Adrenal gland (tissue), 12 donors: ENCODE data around the gene ZNF700. TPM values are rescaled to one million over a fixed set of nuclear protein-coding genes. Genes with fewer than 3 reads are reported as not detected.

Experiments used
- DNase-seq, 7 donors: peaks; one replicate each; pipeline ENCODE4 v3.0.0-alpha.2; 2019 to 2020
- H3K27ac ChIP-seq, 5 donors: fragments of 200-600 bp; sonication (generic) in 4 of 5; 1 replicate in 3 of 5; 2 replicates in 2 of 5; pipeline versions ENCODE4 v1.5.1 to v1.8.0; 2016 to 2020; ENCODE audit warnings: mild to moderate bottlenecking in 1 of 5
- H3K27me3 ChIP-seq: fragments of 200-600 bp; 2 replicates; pipeline ENCODE4 v1.8.0; 2021
- H3K36me3 ChIP-seq, 2 donors: fragments of 200-600 bp; replicated peaks in 1 of 2; 1 replicate in 1 of 2; 2 replicates in 1 of 2; pipeline versions ENCODE4 v1.5.1 to v1.8.0; 2018 to 2022
- H3K4me1 ChIP-seq, 2 donors: fragments of 200-600 bp; replicated peaks in 1 of 2; 1 replicate in 1 of 2; 2 replicates in 1 of 2; pipeline versions ENCODE4 v1.5.1 to v1.8.0; 2018 to 2021
- H3K4me3 ChIP-seq, 4 donors: fragments of 200-600 bp; sonication (generic) in 3 of 4; one replicate each; pipeline ENCODE4 v1.5.1; 2016 to 2018
- H3K9me3 ChIP-seq, 3 donors: fragments of 200-600 bp; sonication (generic) in 1 of 3; replicated peaks in 1 of 3; 1 replicate in 2 of 3; 2 replicates in 1 of 3; pipeline versions ENCODE4 v1.5.1 to v1.8.0; 2016 to 2021
- POLR2A ChIP-seq, 2 donors: fragments of 450-650 bp; IDR thresholded peaks; one replicate each; pipeline ENCODE4 v1.6.1; 2017; ENCODE audit warnings: antibody characterized with exemption in 2 of 2, mild to moderate bottlenecking in 2 of 2, moderate library complexity in 1 of 2
- WGBS, 4 donors: extraction: QIAGEN DNeasy Blood & Tissue Kit in 2 of 4; methylation state at CpG; one replicate each; pipeline versions ENCODE4 v1.1.5 to v1.1.7; 2013 to 2017; 5-methylcytosine and 5-hydroxymethylcytosine counted together
- intact Hi-C, 2 donors: fragments of 100-400 bp; cut with DNase I; formaldehyde crosslinking; loops; one replicate each; pipeline versions ENCODE4 v1.14.1 to v1.15.0; 2022 to 2023
- polyA plus RNA-seq, 3 donors: library from polyadenylated mRNA; stranded (reverse); fragments of 200-250 nt in 2 of 3; fragments of 350-450 nt in 1 of 3; fragmentation: Illumina TruSeq in 1 of 3; extraction: RNeasy Lipid Tissue Mini Kit (QIAGEN cat#74804) in 1 of 3; gene quantifications; one replicate each; pipeline ENCODE4 v1.2.3, GENCODE V29; 2013 to 2014
- total RNA-seq, 9 donors: library from RNA; depleted of rRNA in 4 of 9; stranded (reverse); fragments of >200 nt in 4 of 9; fragments of 120-200 nt in 1 of 9; fragmentation: NEBNext Ultra II Directional in 1 of 9; extraction: Animal tissue kit (Norgen Biotek cat#: 25700) in 1 of 9; gene quantifications; one replicate each; pipeline versions ENCODE4 v1.1.0 to v1.2.4, GENCODE V29; 2013 to 2023
- TF ChIP-seq, protein P1 (sequence below), 6 experiments: fragments of 450-650 bp in 4 of 6; fragments of 200-600 bp in 2 of 6; sonication (generic) in 1 of 6; IDR thresholded peaks; 1 replicate in 5 of 6; 2 replicates in 1 of 6; pipeline versions ENCODE4 v1.5.1 to v1.8.0; 2016 to 2021; ENCODE audit warnings: antibody characterized with exemption in 6 of 6, mild to moderate bottlenecking in 2 of 6, moderate library complexity in 1 of 6
- donor health status: healthy with polysubstance abuse.
- donor health status: Bipolar disorder and iron deficiency.
- donor health status: DM: yes; HTN: yes; CAD: no.
- donor health status: DM: no; HTN: no; CAD: no.
- donor health status: DM: no; HTN: no; CAD: no.
- donor health status: DM: yes; HTN: yes; CAD: no.

ZNF700 gene
- total and polyA plus RNA-seq, 12 donors: 5.5 to 27.3 (median 12.4) TPM

DNA sequence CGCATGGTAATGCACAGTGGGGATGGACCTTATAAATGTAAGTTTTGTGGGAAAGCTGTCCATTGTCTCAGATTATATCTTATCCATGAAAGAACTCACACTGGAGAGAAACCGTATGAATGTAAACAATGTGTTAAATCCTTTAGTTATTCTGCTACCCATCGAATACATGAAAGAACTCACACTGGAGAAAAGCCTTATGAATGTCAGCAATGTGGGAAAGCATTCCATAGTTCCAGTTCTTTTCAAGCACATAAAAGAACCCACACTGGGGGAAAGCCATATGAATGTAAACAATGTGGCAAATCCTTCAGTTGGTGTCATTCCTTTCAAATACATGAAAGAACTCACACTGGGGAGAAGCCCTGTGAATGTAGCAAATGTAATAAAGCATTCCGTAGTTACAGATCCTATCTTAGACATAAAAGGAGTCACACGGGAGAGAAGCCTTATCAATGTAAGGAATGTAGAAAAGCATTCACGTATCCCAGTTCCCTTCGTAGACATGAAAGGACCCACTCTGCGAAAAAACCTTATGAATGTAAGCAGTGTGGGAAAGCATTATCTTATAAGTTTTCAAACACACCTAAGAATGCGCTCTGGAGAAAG, 53.7 kb downstream of the ZNF700 start:
- H3K27ac ChIP-seq: no peak overlapping the region
- no peaks in the 10 kb centered on the region for H3K27me3 ChIP-seq
- intact Hi-C loops: no loop called here
- no peak for TF ChIP-seq POLR2A (IDR thresholded peaks at IDR 0.05)
- H3K36me3 ChIP-seq: peaks cover 0 to 5% of the 10 kb centered on the region in 2 donors
- 95 to 97% (median 96%) methylated on average over 9 of the region's 9 CpGs for WGBS, 4 donors
- H3K4me1 ChIP-seq: no peaks in the 10 kb centered on the region
- H3K9me3 ChIP-seq: peaks cover 0 to 49% (median 10%) of the 10 kb centered on the region in 3 donors
- peak overlapping the region in 1 of 4 donors; percentile 4 for H3K4me3 ChIP-seq
- DNase-seq: no peak

DNA sequence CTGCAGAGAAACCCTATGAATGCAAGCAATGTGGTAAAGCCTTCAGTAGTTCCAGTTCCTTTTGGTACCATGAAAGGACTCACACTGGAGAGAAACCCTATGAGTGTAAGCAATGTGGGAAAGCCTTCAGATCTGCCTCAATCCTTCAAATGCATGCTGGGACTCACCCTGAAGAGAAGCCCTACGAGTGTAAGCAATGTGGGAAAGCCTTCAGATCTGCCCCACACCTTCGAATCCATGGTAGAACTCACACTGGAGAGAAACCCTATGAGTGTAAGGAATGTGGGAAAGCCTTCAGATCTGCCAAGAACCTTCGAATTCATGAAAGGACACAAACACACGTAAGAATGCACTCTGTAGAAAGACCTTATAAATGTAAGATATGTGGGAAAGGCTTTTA, 54.6 kb downstream of the ZNF700 start:
- TF ChIP-seq, protein P1, sequence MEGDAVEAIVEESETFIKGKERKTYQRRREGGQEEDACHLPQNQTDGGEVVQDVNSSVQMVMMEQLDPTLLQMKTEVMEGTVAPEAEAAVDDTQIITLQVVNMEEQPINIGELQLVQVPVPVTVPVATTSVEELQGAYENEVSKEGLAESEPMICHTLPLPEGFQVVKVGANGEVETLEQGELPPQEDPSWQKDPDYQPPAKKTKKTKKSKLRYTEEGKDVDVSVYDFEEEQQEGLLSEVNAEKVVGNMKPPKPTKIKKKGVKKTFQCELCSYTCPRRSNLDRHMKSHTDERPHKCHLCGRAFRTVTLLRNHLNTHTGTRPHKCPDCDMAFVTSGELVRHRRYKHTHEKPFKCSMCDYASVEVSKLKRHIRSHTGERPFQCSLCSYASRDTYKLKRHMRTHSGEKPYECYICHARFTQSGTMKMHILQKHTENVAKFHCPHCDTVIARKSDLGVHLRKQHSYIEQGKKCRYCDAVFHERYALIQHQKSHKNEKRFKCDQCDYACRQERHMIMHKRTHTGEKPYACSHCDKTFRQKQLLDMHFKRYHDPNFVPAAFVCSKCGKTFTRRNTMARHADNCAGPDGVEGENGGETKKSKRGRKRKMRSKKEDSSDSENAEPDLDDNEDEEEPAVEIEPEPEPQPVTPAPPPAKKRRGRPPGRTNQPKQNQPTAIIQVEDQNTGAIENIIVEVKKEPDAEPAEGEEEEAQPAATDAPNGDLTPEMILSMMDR (IDR thresholded peaks at IDR 0.05): no peak
- no peak for TF ChIP-seq POLR2A (IDR thresholded peaks at IDR 0.05)
- intact Hi-C loops: no loop called here
- Histone ChIP-seq H3K27me3 (no peaks in the 10 kb centered on the region), H3K4me1 (no peaks in the 10 kb centered on the region), H3K27ac (no peak overlapping the region), H3K36me3 (peaks cover 0 to 5% of the 10 kb centered on the region in 2 donors), H3K9me3 (peaks cover 0 to 49% (median 10%) of the 10 kb centered on the region in 3 donors), H3K4me3 (no peak overlapping the region)
- WGBS, 4 donors: 84 to 96% (median 90%) methylated on average over 4 of the region's 4 CpGs
- no peak for DNase-seq

DNA sequence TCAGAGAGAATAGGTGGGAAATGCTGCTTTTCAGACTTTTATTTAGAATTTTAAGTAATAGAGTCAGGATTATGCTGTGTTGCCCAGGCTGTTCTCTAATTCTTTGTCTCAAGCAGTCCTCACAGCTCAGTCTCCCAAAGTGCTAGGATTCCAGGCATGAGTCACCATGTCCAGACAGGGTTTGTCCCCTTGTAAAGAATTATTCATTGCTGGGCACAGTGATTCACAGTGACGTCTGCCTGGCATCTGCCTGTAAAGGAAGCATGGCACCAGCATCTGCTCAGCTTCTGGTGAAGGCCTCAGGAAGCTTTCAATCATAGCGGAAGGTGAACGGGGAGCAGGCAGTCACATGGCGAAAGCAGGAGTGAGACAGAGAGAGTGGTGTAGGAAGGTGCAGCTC, 57.6 kb downstream of the ZNF700 start:
- 76 to 85% (median 80%) methylated on average over 4 of the region's 4 CpGs for WGBS, 4 donors
- no peaks in the 10 kb centered on the region for H3K27me3 ChIP-seq
- H3K27ac ChIP-seq: no peak overlapping the region
- H3K4me3 ChIP-seq: no peak overlapping the region
- H3K4me1 ChIP-seq: no peaks in the 10 kb centered on the region
- intact Hi-C loops: loop anchor here in 1 of 2 donors (10.0 kb wide), 2 partner anchors 98 to 188 kb away; partner anchors contain the start of genes ZNF491 and ZNF69
- peaks cover 0 to 42% (median 10%) of the 10 kb centered on the region in 3 donors for H3K9me3 ChIP-seq
- H3K36me3 ChIP-seq: no peaks in the 10 kb centered on the region
- TF ChIP-seq POLR2A (IDR thresholded peaks at IDR 0.05): no peak
- TF ChIP-seq, protein P1 (IDR thresholded peaks at IDR 0.05): no peak
- DNase-seq: peak in 3 of 7 donors; percentile 13 to 46 (median 22)

DNA sequence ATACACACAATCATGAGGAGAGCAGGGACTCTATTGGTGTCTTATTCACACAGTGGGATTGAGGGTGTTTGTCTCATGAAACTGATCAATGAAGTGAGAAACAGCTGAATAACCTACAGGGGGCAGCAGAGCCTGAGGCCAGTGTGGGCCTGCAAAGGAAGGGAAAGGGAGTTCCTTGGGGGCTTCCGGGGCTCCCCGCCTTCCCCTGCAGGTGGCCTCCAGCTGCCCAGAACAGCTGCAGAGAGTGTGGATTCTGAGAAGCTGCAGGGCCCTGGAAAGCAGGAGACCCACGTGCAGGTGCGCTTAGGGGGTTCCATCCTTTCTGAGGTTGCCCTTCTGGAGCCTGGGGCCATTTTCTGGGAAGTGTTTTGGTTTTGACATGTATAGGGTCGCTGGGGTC, 60.1 kb downstream of the ZNF700 start:
- Histone ChIP-seq H3K36me3 (no peaks in the 10 kb centered on the region), H3K9me3 (peaks cover 0 to 19% (median 9%) of the 10 kb centered on the region in 3 donors), H3K4me1 (peaks cover 0 to 3% of the 10 kb centered on the region in 2 donors), H3K27me3 (no peaks in the 10 kb centered on the region), H3K27ac (no peak overlapping the region), H3K4me3 (no peak overlapping the region)
- no peak for TF ChIP-seq POLR2A (IDR thresholded peaks at IDR 0.05)
- TF ChIP-seq, protein P1 (IDR thresholded peaks at IDR 0.05): no peak
- no peak for DNase-seq
- 29 to 35% (median 29%) methylated on average over 3 to 5 of the region's 5 CpGs for WGBS, 4 donors
- intact Hi-C loops: loop anchor here (5.0 to 10.0 kb wide), 3 partner anchors 58 to 190 kb away; partner anchors contain the start of genes ZNF491 (in 1 of the 2), ZNF69 (in 1 of the 2) and ZNF700 (in 1 of the 2)
